ENCODE data around the gene GLOD4.
"Not testable (repeated sequence)": the region's sequence is repeated elsewhere in the genome, so short reads cannot be mapped to it uniquely, and the experiment has no call there.

DNA sequence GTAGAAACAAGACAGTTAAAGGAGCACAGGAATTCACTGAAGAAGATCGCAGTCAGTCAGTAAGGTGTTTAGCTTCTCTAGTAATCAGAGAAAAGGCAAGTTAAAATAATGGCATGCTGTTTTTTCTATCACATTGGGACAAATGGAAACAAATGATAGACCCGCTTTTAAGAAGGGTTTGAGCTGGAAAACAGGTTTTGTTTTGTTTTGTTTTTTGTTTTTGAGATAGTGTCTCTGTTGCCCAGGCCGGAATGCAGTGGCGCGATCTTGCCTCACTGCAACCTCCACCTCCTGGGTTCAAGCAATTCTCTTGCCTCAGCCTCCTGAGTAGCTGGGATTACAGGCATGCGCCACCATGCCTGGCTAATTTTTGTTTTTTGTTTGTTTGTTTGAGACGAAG lies 3.8 kb upstream of the GLOD4 start:
- not testable (repeated sequence) for TF ChIP-seq EZH2 (IDR thresholded peaks at IDR 0.05; ENCODE audit: borderline replicate concordance, insufficient read depth, low read length, poor library complexity, severe bottlenecking); SMC3 (conservative IDR thresholded peaks at IDR 0.05; ENCODE audit: poor library complexity); EP300 (conservative IDR thresholded peaks at IDR 0.05; ENCODE audit: poor library complexity, severe bottlenecking); TAF1 (IDR thresholded peaks at IDR 0.05; ENCODE audit: low read depth); RAD21 (conservative IDR thresholded peaks at IDR 0.05); POLR2AphosphoS5 (IDR thresholded peaks at IDR 0.05); MXI1 (conservative IDR thresholded peaks at IDR 0.05; ENCODE audit: poor library complexity, severe bottlenecking)
- TF ChIP-seq, protein P1, sequence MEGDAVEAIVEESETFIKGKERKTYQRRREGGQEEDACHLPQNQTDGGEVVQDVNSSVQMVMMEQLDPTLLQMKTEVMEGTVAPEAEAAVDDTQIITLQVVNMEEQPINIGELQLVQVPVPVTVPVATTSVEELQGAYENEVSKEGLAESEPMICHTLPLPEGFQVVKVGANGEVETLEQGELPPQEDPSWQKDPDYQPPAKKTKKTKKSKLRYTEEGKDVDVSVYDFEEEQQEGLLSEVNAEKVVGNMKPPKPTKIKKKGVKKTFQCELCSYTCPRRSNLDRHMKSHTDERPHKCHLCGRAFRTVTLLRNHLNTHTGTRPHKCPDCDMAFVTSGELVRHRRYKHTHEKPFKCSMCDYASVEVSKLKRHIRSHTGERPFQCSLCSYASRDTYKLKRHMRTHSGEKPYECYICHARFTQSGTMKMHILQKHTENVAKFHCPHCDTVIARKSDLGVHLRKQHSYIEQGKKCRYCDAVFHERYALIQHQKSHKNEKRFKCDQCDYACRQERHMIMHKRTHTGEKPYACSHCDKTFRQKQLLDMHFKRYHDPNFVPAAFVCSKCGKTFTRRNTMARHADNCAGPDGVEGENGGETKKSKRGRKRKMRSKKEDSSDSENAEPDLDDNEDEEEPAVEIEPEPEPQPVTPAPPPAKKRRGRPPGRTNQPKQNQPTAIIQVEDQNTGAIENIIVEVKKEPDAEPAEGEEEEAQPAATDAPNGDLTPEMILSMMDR (IDR thresholded peaks at IDR 0.05; ENCODE audit: poor library complexity, severe bottlenecking): not testable (repeated sequence)
- TF ChIP-seq, protein P2, sequence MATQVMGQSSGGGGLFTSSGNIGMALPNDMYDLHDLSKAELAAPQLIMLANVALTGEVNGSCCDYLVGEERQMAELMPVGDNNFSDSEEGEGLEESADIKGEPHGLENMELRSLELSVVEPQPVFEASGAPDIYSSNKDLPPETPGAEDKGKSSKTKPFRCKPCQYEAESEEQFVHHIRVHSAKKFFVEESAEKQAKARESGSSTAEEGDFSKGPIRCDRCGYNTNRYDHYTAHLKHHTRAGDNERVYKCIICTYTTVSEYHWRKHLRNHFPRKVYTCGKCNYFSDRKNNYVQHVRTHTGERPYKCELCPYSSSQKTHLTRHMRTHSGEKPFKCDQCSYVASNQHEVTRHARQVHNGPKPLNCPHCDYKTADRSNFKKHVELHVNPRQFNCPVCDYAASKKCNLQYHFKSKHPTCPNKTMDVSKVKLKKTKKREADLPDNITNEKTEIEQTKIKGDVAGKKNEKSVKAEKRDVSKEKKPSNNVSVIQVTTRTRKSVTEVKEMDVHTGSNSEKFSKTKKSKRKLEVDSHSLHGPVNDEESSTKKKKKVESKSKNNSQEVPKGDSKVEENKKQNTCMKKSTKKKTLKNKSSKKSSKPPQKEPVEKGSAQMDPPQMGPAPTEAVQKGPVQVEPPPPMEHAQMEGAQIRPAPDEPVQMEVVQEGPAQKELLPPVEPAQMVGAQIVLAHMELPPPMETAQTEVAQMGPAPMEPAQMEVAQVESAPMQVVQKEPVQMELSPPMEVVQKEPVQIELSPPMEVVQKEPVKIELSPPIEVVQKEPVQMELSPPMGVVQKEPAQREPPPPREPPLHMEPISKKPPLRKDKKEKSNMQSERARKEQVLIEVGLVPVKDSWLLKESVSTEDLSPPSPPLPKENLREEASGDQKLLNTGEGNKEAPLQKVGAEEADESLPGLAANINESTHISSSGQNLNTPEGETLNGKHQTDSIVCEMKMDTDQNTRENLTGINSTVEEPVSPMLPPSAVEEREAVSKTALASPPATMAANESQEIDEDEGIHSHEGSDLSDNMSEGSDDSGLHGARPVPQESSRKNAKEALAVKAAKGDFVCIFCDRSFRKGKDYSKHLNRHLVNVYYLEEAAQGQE (IDR thresholded peaks at IDR 0.05; ENCODE audit: borderline replicate concordance): not testable (repeated sequence)
